DMS53 treated with DMSO at 0.1 percent for 48 hours (cell line): ENCODE results near the gene ANXA6.
"Not testable (repeated sequence)": the region's sequence is repeated elsewhere in the genome, so short reads cannot be mapped to it uniquely, and the experiment has no call there.

Experiments
- DNase-seq: peaks from one replicate; lab custom pipeline; 2025; ENCODE audit not compliant: unreplicated experiment; lab: John Stamatoyannopoulos, UW

Gene ANXA6

GRCh38 chr5:151181818-151182523 is 24.4 kb upstream of the ANXA6 start:
- no peak for DNase-seq

GRCh38 chr5:151180291-151180690 is 22.7 kb upstream of the ANXA6 start:
- DNase-seq, result no peak

- DNase-seq, result no peak
Observed at GRCh38 chr5:151179489-151179840, 21.9 kb upstream of the ANXA6 start.

- no peak for DNase-seq
Observed at GRCh38 chr5:151178777-151179488, 21.4 kb upstream of the ANXA6 start.

- DNase-seq, result no peak
Observed at GRCh38 chr5:151178372-151178771, 20.8 kb upstream of the ANXA6 start.

GRCh38 chr5:151176268-151176667 is 18.7 kb upstream of the ANXA6 start:
- DNase-seq, result not testable (repeated sequence)

GRCh38 chr5:151174612-151175101 is 17.1 kb upstream of the ANXA6 start:
- DNase-seq, result peak; percentile 86

GRCh38 chr5:151173711-151174611 is 16.4 kb upstream of the ANXA6 start:
- no peak for DNase-seq

- no peak for DNase-seq
Observed at GRCh38 chr5:151171529-151171928, 13.9 kb upstream of the ANXA6 start.

GRCh38 chr5:151168602-151169344 is 11.2 kb upstream of the ANXA6 start:
- no peak for DNase-seq

- no peak for DNase-seq
Observed at GRCh38 chr5:151167022-151167421, 9.4 kb upstream of the ANXA6 start.

- DNase-seq, result peak; percentile 67
Observed at GRCh38 chr5:151164687-151165392, 7.3 kb upstream of the ANXA6 start.

- no peak for DNase-seq
Observed at GRCh38 chr5:151162776-151163175, 5.2 kb upstream of the ANXA6 start.

- no peak for DNase-seq
Observed at GRCh38 chr5:151159649-151160373, 2.2 kb upstream of the ANXA6 start.

GRCh38 chr5:151158287-151158661 is 695 bp upstream of the ANXA6 start:
- DNase-seq, result no peak

GRCh38 chr5:151156507-151157420 is 815 bp downstream of the ANXA6 start:
- no peak for DNase-seq

- no peak for DNase-seq
Observed at GRCh38 chr5:151155775-151156506, 1.6 kb downstream of the ANXA6 start.
